GM13976 (cell line): ENCODE results near the gene ITGA11.

ENCODE experiments used
- DNase-seq: peaks from one replicate; pipeline ENCODE4 v3.0.0; 2012; ENCODE audit warnings: low spot score
- CTCF ChIP-seq: IDR thresholded peaks from 2 replicates; pipeline ENCODE4 v1.5.1; 2012; ENCODE audit warnings: borderline replicate concordance, mild to moderate bottlenecking; ENCODE audit not compliant: insufficient read depth; ENCODE audit errors: extremely low read depth, missing control alignments, control extremely low read depth
- in situ Hi-C: fragments of 300-500 bp; cut with MboI; formaldehyde crosslinking; loops from one replicate; pipeline ENCODE4 v1.12.0; 2022; ENCODE audit warnings: low sequenced_read_pairs, mixed read lengths, inconsistent platforms; ENCODE audit not compliant: unreplicated experiment

The ITGA11 gene

GRCh38 chr15:68431792-68432401 lies at the start of gene ITGA11:
Gene ITGA11 (minus strand): TSS chr15:68432163. CDS start chr15:68432066, 97 bp downstream.
- in situ Hi-C loops: no loop called here
- no peak for TF ChIP-seq CTCF
- DNase-seq: peak; percentile 59

DNA sequence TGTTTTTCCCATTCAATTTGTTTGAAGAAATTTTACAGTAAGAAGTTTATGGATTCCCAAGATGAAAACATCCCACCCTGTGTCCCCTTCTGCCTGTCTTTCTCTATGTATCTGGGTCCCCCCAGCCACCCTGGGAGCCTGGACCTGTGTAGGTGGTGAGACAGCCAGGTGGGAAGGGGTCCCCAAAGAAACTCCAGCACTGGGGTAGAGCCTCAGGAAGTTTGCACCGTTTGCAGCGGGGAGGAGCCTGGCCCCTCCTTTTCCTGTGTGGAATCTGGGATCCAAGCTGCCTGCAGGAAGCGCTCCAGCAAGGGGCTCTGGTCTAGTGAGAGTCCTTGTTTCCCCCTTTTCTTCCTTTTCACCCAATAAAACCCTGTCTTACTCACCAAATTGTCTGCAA lies 49.4 kb upstream of the ITGA11 start:
- DNase-seq: no peak
- in situ Hi-C loops: no loop called here

DNA sequence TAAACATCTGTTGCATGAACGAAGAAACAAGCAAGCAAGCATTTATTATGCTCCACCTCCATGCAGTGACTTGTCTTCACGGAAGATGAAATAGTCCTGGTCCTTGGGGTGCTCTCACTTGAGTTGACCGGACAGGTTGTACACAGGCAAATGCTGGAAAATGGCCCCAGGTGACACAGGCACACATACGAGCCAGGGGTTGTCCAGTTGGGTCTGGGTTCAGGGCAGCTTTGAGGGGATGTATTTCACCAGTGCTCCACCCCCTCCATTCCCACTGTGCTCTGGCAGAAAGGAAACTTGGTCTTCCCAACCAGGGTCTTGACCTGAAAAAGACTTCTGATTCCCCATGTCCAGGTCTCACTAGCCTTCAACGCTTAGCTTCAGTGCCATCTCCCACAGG lies 48.3 kb upstream of the ITGA11 start:
- no peak for DNase-seq
- in situ Hi-C loops: no loop called here
- no peak for TF ChIP-seq CTCF

More for the DNA sequence above, 49.4 kb upstream of the ITGA11 start:
- no peak for TF ChIP-seq CTCF

- TF ChIP-seq CTCF: no peak
- in situ Hi-C loops: no loop called here
- no peak for DNase-seq
Observed at GRCh38 chr15:68479870-68480269, 47.9 kb upstream of the ITGA11 start.

DNA sequence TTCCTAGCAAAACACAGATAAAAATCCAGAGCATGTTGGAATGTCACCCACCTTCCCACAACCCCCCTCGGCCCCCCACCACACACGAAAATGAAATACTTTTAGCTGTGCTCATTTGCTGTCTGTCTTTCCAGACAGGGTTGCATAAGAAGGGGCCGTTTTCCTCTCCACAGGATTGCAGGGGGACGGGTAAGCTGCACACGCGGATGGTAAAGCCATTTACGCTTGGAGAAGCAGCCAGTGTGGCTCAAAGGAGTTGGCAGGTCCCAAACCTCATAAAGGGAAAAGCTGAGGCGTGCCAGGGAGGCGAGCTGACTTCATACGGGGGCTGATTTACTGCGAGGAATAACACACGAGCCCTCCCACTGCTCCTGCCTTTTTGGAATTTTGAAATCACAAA lies 47.4 kb upstream of the ITGA11 start:
- in situ Hi-C loops: no loop called here
- TF ChIP-seq CTCF: no peak
- DNase-seq: no peak

- in situ Hi-C loops: no loop called here
- DNase-seq: no peak
- TF ChIP-seq CTCF: no peak
Observed at GRCh38 chr15:68478853-68479252, 46.9 kb upstream of the ITGA11 start.
